Keratinocyte (primary cell): ENCODE measurements around the gene TPGS2. TPM values are rescaled to one million over a fixed set of nuclear protein-coding genes. Genes with fewer than 3 reads are reported as not detected.

Source experiments
- DNase-seq: peaks from one replicate; pipeline ENCODE4 v3.0.0-alpha.2; 2011; ENCODE audit warnings: low read depth, missing footprints, low spot score
- FAIRE-seq: peaks from 2 replicates; lab custom pipeline; 2011; peaks lifted over from hg19 to GRCh38; lab: Jason Lieb, UNC
- H2AFZ ChIP-seq: 2 replicates; pipeline ENCODE4 v1.6.0; 2012; ENCODE audit warnings: low read length, control low read depth, inconsistent platforms; ENCODE audit not compliant: control insufficient read depth
- H3K27ac ChIP-seq: 2 replicates; pipeline ENCODE4 v1.5.1; 2011; ENCODE audit warnings: low read length; ENCODE audit not compliant: control insufficient read depth, insufficient read depth
- H3K27me3 ChIP-seq: 3 replicates; pipeline ENCODE4 v1.6.0; 2011; ENCODE audit warnings: low read length; ENCODE audit not compliant: control insufficient read depth, insufficient read depth; ENCODE audit errors: extremely low read depth
- H3K36me3 ChIP-seq, 2 experiments: 2 replicates in 1 of 2; 3 replicates in 1 of 2; pipeline ENCODE4 v1.5.1; 2011; ENCODE audit warnings: low read length in 2 of 2, mild to moderate bottlenecking in 1 of 2; ENCODE audit not compliant: control insufficient read depth in 2 of 2, insufficient read depth in 2 of 2; ENCODE audit errors: extremely low read depth in 1 of 2
- H3K4me1 ChIP-seq: 3 replicates; pipeline ENCODE4 v1.5.1; 2011; ENCODE audit warnings: low read length; ENCODE audit not compliant: control insufficient read depth, insufficient read depth; ENCODE audit errors: extremely low read depth
- H3K4me2 ChIP-seq: 3 replicates; pipeline ENCODE4 v1.6.0; 2011; ENCODE audit warnings: low read depth, low read length; ENCODE audit not compliant: control insufficient read depth, insufficient read depth; ENCODE audit errors: extremely low read depth
- H3K4me3 ChIP-seq, 3 experiments: fragments of 200-600 bp in 1 of 3; sonication (generic) in 1 of 3; 2 replicates in 2 of 3; 3 replicates in 1 of 3; pipeline ENCODE4 v1.5.1; 2011 to 2016; ENCODE audit warnings: low read length in 3 of 3, mild to moderate bottlenecking in 3 of 3, control low read depth in 2 of 3, inconsistent platforms in 1 of 3, low read depth in 1 of 3, mixed read lengths in 1 of 3, mixed run types in 1 of 3, moderate library complexity in 1 of 3; ENCODE audit not compliant: control insufficient read depth in 2 of 3, insufficient read depth in 2 of 3; ENCODE audit errors: extremely low read depth in 1 of 3
- H3K79me2 ChIP-seq: 2 replicates; pipeline ENCODE4 v1.6.0; 2012; ENCODE audit warnings: low read length; ENCODE audit not compliant: control insufficient read depth, insufficient read depth
- H3K9ac ChIP-seq: 3 replicates; pipeline ENCODE4 v1.6.0; 2011; ENCODE audit warnings: low read length; ENCODE audit not compliant: control insufficient read depth, insufficient read depth; ENCODE audit errors: extremely low read depth
- H3K9me1 ChIP-seq: 3 replicates; pipeline ENCODE4 v1.6.0; 2011; ENCODE audit warnings: low read length; ENCODE audit not compliant: control insufficient read depth, insufficient read depth; ENCODE audit errors: extremely low read depth
- H3K9me3 ChIP-seq: 2 replicates; pipeline ENCODE4 v1.5.1; 2012; ENCODE audit warnings: low read depth, low read length; ENCODE audit not compliant: control insufficient read depth
- H4K20me1 ChIP-seq: 3 replicates; pipeline ENCODE4 v1.6.0; 2011; ENCODE audit warnings: low read length; ENCODE audit not compliant: control insufficient read depth, insufficient read depth; ENCODE audit errors: extremely low read depth
- CTCF ChIP-seq, 3 experiments: IDR thresholded peaks in 1 of 3; conservative IDR thresholded peaks in 1 of 3; optimal IDR thresholded peaks in 1 of 3; 2 replicates in 2 of 3; 3 replicates in 1 of 3; pipeline versions ENCODE3 to v1.5.1; 2011; ENCODE audit warnings: low read length in 3 of 3, mild to moderate bottlenecking in 3 of 3, moderate library complexity in 2 of 3, control low read depth in 1 of 3, inconsistent platforms in 1 of 3; ENCODE audit not compliant: insufficient read depth in 2 of 3; ENCODE audit errors: extremely low read depth in 1 of 3
- EZH2 ChIP-seq: IDR thresholded peaks from one replicate; pipeline ENCODE4 v1.6.1; 2012; ENCODE audit warnings: inconsistent platforms, mild to moderate bottlenecking, low read length, moderate library complexity
- dilution Hi-C: fragments of 300-500 bp; cut with MboI; formaldehyde crosslinking; loops from one replicate; pipeline ENCODE4 v1.7.0; 2020; ENCODE audit warnings: low sequenced_read_pairs; ENCODE audit not compliant: extremely low pct_ligation_motif_present
- polyA plus RNA-seq, 5 experiments: library from polyadenylated mRNA; depleted of rRNA in 3 of 5; stranded (reverse) in 3 of 5; stranded (forward) in 1 of 5; unstranded in 1 of 5; fragments of >200 nt; gene quantifications; 1 replicate in 1 of 5; 2 replicates in 3 of 5; 3 replicates in 1 of 5; pipeline versions ENCODE4 v1.2.1 to v1.2.3, GENCODE V29; 2011 to 2012; ENCODE audit warnings: missing spikeins in 2 of 5, low read depth in 1 of 5, low replicate concordance in 1 of 5

The TPGS2 gene
- polyA plus RNA-seq, 1 donor (not counting 4 experiments of a cell fraction or from before 2014, with no cell fraction given), result 254 TPM

DNA sequence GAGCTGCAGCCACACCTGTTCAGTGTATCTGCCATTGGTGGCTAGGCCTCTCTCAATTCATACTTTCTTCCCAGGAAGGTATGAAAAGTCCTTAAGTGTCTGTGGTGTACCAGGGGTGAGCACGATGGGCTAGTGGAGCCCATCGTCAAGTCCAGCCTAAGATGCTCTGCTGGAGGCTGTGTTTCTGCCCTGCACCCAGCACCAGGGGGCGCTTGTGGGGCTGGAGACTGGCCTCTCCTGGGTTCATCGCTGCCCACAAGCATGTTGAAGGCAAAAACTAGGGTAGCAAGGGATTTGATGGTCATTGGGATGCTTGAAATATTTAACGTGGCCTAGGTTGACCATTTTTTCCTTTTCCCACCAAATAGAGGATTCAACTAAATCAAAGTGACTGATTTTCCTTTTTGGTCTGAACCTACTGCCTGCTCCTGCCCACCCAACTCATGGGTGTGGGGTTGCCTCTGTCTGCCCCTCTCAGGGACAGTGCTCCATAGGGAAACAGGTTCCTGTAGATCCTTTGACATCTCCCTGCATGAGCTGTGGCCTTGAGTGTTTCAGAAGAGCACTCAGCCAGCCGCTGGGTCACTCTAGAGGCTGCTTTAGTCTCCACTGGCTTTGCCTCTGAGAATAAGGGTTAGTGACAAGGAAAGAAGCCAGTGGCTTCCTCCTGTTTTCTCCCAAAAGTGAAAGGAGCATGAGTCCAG, 59.0 kb downstream of the TPGS2 start:
- Histone ChIP-seq H3K9me1 (no peaks in the 10 kb centered on the region), H4K20me1 (no peaks in the 10 kb centered on the region), H2AFZ (no peak overlapping the region), H3K79me2 (no peaks in the 10 kb centered on the region), H3K4me2 (no peak overlapping the region), H3K4me3 (no peak overlapping the region), H3K36me3 (no peaks in the 10 kb centered on the region), H3K4me1 (peaks cover 3% of the 10 kb centered on the region), H3K27me3 (no peaks in the 10 kb centered on the region), H3K9me3 (no peaks in the 10 kb centered on the region), H3K27ac (no peak overlapping the region), H3K9ac (no peak overlapping the region)
- dilution Hi-C loops, result no loop called here
- FAIRE-seq (no peak), DNase-seq (no peak)
- TF ChIP-seq CTCF (optimal IDR thresholded peaks at IDR 0.05 in 1 of 3, IDR thresholded peaks at IDR 0.05 in 1 of 3, conservative IDR thresholded peaks at IDR 0.05 in 1 of 3; ENCODE audit: extremely low read depth in 1 of 3, insufficient read depth in 2 of 3, low read length in 3 of 3), result peak; percentile 9 to 53 (median 44)
- TF ChIP-seq EZH2, result no peak

DNA sequence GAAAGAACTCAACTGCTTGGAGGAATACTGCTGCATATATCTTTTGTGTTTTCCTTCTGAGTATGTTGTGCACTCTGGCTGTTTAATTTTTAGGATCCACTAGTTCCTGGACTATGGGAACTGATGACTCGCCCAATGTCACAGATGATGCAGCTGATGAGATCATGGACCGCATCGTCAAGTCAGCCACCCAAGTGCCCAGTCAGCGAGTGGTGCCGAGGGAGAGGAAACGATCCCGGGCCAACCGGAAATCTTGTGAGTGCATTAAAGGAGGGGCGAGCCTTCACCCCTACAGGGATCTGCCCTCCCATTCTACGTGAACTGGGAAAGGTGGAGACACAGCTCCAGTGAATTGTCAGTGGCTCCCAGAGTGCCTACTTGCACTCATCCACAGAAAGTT, 59.6 kb downstream of the TPGS2 start:
- Histone ChIP-seq H4K20me1 (no peaks in the 10 kb centered on the region), H3K9me3 (no peaks in the 10 kb centered on the region), H3K4me1 (peaks cover 3% of the 10 kb centered on the region), H3K9me1 (no peaks in the 10 kb centered on the region), H2AFZ (no peak overlapping the region), H3K79me2 (no peaks in the 10 kb centered on the region), H3K27me3 (no peaks in the 10 kb centered on the region), H3K4me2 (no peak overlapping the region), H3K9ac (no peak overlapping the region), H3K4me3 (no peak overlapping the region), H3K36me3 (no peaks in the 10 kb centered on the region), H3K27ac (no peak overlapping the region)
- dilution Hi-C loops, result no loop called here
- DNase-seq, result no peak
- no peak for FAIRE-seq
- TF ChIP-seq CTCF (optimal IDR thresholded peaks at IDR 0.05 in 1 of 3, IDR thresholded peaks at IDR 0.05 in 1 of 3, conservative IDR thresholded peaks at IDR 0.05 in 1 of 3; ENCODE audit: extremely low read depth in 1 of 3, insufficient read depth in 2 of 3, low read length in 3 of 3) (no peak), EZH2 (no peak)
